HL-60 (cell line): Measurements from ENCODE around the gene USP5.
"Not testable (repeated sequence)": the region's sequence is repeated elsewhere in the genome, so short reads cannot be mapped to it uniquely, and the experiment has no call there.

Source experiments
- DNase-seq, 2 experiments: peaks; one replicate each; pipeline ENCODE4 v3.0.0-alpha.2; 2010 to 2020; ENCODE audit warnings: low read depth in 1 of 2, low spot score in 1 of 2
- H3K27ac ChIP-seq: fragments of 250-450 bp; sonication (Bioruptor Pico); replicated peaks from 2 replicates; pipeline ENCODE4 v1.5.1; 2020; ENCODE audit warnings: mild to moderate bottlenecking, moderate library complexity
- H3K27me3 ChIP-seq: fragments of 250-450 bp; sonication (Bioruptor Pico); 2 replicates; pipeline ENCODE4 v1.5.1; 2021; ENCODE audit warnings: mild to moderate bottlenecking, moderate library complexity; ENCODE audit not compliant: insufficient read depth, poor library complexity, severe bottlenecking
- H3K4me3 ChIP-seq: replicated peaks from 2 replicates; pipeline ENCODE4 v1.5.1; 2011; ENCODE audit warnings: mild to moderate bottlenecking, control low read depth, low read length; ENCODE audit not compliant: insufficient read depth
- CTCF ChIP-seq: IDR thresholded peaks from one replicate; pipeline ENCODE4 v1.5.1; 2011; ENCODE audit warnings: low read length, control low read depth, inconsistent platforms; ENCODE audit not compliant: insufficient read depth
- GABPA ChIP-seq: IDR thresholded peaks from 2 replicates; pipeline ENCODE4 v1.6.1; 2012; ENCODE audit warnings: low read depth
- POLR2AphosphoS5 ChIP-seq: IDR thresholded peaks from 2 replicates; pipeline ENCODE4 v1.6.1; 2012; ENCODE audit warnings: low read depth
- REST ChIP-seq: IDR thresholded peaks from 2 replicates; pipeline ENCODE4 v1.6.1; 2012; ENCODE audit warnings: low read depth; ENCODE audit not compliant: insufficient replicate concordance
- SPI1 ChIP-seq: IDR thresholded peaks from 2 replicates; pipeline ENCODE4 v1.6.1; 2012; ENCODE audit warnings: low read depth, mild to moderate bottlenecking, borderline replicate concordance

The USP5 gene

GRCh38 chr12:6868211-6869048, 16.5 kb downstream of the USP5 start:
- DNase-seq: no peak
- Histone ChIP-seq H3K27me3 (no peaks in the 10 kb centered on the region), H3K4me3 (peak overlapping the region; percentile 93), H3K27ac (peak overlapping the region; percentile 92)
- TF ChIP-seq POLR2AphosphoS5 (0 out of 2 replicates have a peak, but pooled peaks have one; percentile 1), REST (no peak)

- no peak for TF ChIP-seq GABPA
- TF ChIP-seq CTCF: peak; percentile 87
- TF ChIP-seq REST: no peak
- peak; percentile 4; the same call in 1 of the 2 replicates for TF ChIP-seq POLR2AphosphoS5
- peak; percentile 55 to 85 for DNase-seq
- Histone ChIP-seq H3K27me3 (no peaks in the 10 kb centered on the region), H3K27ac (no peak overlapping the region; the same call in 1 of the 2 replicates), H3K4me3 (peak overlapping the region; percentile 93)
Measured at GRCh38 chr12:6869049-6870021, 17.4 kb downstream of the USP5 start.

- not testable (repeated sequence) for H3K27ac ChIP-seq, H3K27me3 ChIP-seq, H3K4me3 ChIP-seq, DNase-seq
Measured at GRCh38 chr12:6870304-6870703, 18.4 kb downstream of the USP5 start.

GRCh38 chr12:6871052-6871957, 19.4 kb downstream of the USP5 start:
- TF ChIP-seq GABPA: no peak
- TF ChIP-seq POLR2AphosphoS5: peak; percentile 78
- no peak for TF ChIP-seq SPI1
- TF ChIP-seq CTCF: no peak
- no peak for TF ChIP-seq REST
- peak; percentile 26 to 54 for DNase-seq
- H3K27ac ChIP-seq: peak overlapping the region; percentile 22; the same call in 1 of the 2 replicates
- H3K4me3 ChIP-seq: no peak overlapping the region
- H3K27me3 ChIP-seq: no peaks in the 10 kb centered on the region
